HG02870 (cell line): ENCODE data around the gene CYSRT1.

Experiments used
- ATAC-seq: cut with Tn5 transposase; IDR thresholded peaks from one replicate; pipeline ENCODE4 v1.9.1; 2021; ENCODE audit warnings: mild to moderate bottlenecking, moderate library complexity; ENCODE audit not compliant: unreplicated experiment

The CYSRT1 gene

GRCh38 chr9:137224830-137225694 lies at the start of gene CYSRT1:
TSS of gene CYSRT1 (plus strand) at chr9:137225174. CDS start at chr9:137225622, 448 bp downstream.
- no peak for ATAC-seq

- ATAC-seq: no peak
Observed at GRCh38 chr9:137175345-137175961, 49.5 kb upstream of the CYSRT1 start.

GRCh38 chr9:137176302-137177182 lies 48.4 kb upstream of the CYSRT1 start:
- ATAC-seq: no peak

- ATAC-seq: no peak
Observed at GRCh38 chr9:137178201-137178938, 46.6 kb upstream of the CYSRT1 start.

- ATAC-seq: no peak
Observed at GRCh38 chr9:137178939-137179630, 45.9 kb upstream of the CYSRT1 start.

- ATAC-seq: no peak
Observed at GRCh38 chr9:137179761-137180160, 45.2 kb upstream of the CYSRT1 start.

GRCh38 chr9:137180491-137180890 lies 44.5 kb upstream of the CYSRT1 start:
- ATAC-seq: no peak

GRCh38 chr9:137181680-137182079 lies 43.3 kb upstream of the CYSRT1 start:
- ATAC-seq: no peak

GRCh38 chr9:137182836-137183235 lies 42.1 kb upstream of the CYSRT1 start:
- ATAC-seq: no peak

GRCh38 chr9:137183980-137184595 lies 40.9 kb upstream of the CYSRT1 start:
- ATAC-seq: no peak

- no peak for ATAC-seq
Observed at GRCh38 chr9:137184881-137185660, 39.9 kb upstream of the CYSRT1 start.

- ATAC-seq: no peak
Observed at GRCh38 chr9:137185921-137186320, 39.1 kb upstream of the CYSRT1 start.

GRCh38 chr9:137186385-137186784 lies 38.6 kb upstream of the CYSRT1 start:
- ATAC-seq: no peak

GRCh38 chr9:137187386-137187785 lies 37.6 kb upstream of the CYSRT1 start:
- ATAC-seq: no peak

GRCh38 chr9:137188086-137188489 lies 36.9 kb upstream of the CYSRT1 start:
- ATAC-seq: no peak

- peak; percentile 71 for ATAC-seq
Observed at GRCh38 chr9:137188490-137189296, 36.3 kb upstream of the CYSRT1 start, which contains the start of the genes ANAPC2 and SSNA1. TSS of gene ANAPC2 (minus strand) at chr9:137188560. CDS start at chr9:137188532, 28 bp downstream. TSS of gene SSNA1 (plus strand) at chr9:137188676. CDS start at chr9:137188727, 51 bp downstream.
